Nephron (organoid): ENCODE results near the gene TSPAN5.

ENCODE experiments used
- H3K27ac Mint-ChIP-seq, 3 experiments: 2 replicates each; pipeline ENCODE4 v1.8.0; 2020; ENCODE audit warnings: mixed read lengths in 3 of 3, mild to moderate bottlenecking in 2 of 3, moderate library complexity in 1 of 3
- H3K27me3 Mint-ChIP-seq: 2 replicates; pipeline ENCODE4 v1.8.0; 2021; ENCODE audit warnings: low read depth, mild to moderate bottlenecking, moderate library complexity, mixed read lengths
- H3K36me3 Mint-ChIP-seq: 2 replicates; pipeline ENCODE4 v1.8.0; 2020; ENCODE audit warnings: low read depth, mixed read lengths
- H3K4me1 Mint-ChIP-seq: 2 replicates; pipeline ENCODE4 v1.8.0; 2020; ENCODE audit warnings: mixed read lengths
- H3K4me3 Mint-ChIP-seq, 3 experiments: 2 replicates each; pipeline ENCODE4 v1.8.0; 2020; ENCODE audit warnings: mild to moderate bottlenecking in 3 of 3, mixed read lengths in 3 of 3, moderate library complexity in 2 of 3
- H3K9me3 Mint-ChIP-seq: 2 replicates; pipeline ENCODE4 v1.8.0; 2020; ENCODE audit warnings: mixed read lengths
- TF ChIP-seq, protein P1 (sequence below), 3 experiments: fragments of 200-600 bp; sonication (generic); IDR thresholded peaks; one replicate each; pipeline ENCODE4 v1.5.0; 2021; ENCODE audit warnings: antibody characterized with exemption in 3 of 3; ENCODE audit not compliant: unreplicated experiment in 3 of 3

The TSPAN5 gene

DNA sequence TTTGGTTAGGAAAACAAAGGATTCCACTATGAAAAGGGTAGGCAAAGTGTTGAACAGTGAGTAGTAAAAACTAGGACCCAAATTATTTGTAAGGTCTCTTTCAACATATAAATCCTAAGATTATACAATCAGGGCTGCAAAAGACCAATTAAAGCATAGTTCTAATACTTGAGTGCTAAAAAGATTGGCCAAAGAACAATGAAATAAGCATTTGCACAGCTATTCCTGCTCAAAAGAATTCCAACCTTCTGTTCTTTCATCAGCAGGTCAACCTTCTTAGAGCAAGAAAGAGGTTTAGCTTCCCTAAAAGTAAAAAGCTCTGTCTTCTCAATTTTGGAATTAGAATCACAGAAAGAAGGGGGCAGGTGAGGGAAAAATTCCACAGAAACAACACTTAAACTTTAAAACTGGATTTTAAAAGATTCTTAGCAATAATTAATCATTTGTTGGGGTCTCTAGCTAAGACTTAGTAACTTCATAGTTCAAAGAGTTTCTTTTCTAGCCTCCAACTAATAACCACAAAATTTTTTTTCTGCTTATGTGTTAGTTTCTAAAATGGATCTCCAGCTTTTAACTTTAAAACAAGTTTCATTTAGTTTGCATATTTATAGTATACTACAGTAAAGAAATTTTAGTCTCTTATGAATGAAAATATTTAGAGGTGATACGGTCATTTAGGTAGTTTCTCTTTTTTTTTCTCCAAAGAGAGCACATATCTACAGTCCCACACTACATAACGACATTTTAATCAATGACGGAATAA is 16.3 kb downstream of the TSPAN5 start:
- Mint-ChIP-seq H3K9me3 (no peaks in the 10 kb centered on the region), H3K27me3 (no peaks in the 10 kb centered on the region), H3K4me3 (no peak overlapping the region), H3K4me1 (peaks cover 17% of the 10 kb centered on the region), H3K36me3 (no peaks in the 10 kb centered on the region), H3K27ac (peak overlapping the region in 2 of 3 experiments; percentile 18 to 25)
- TF ChIP-seq, protein P1, sequence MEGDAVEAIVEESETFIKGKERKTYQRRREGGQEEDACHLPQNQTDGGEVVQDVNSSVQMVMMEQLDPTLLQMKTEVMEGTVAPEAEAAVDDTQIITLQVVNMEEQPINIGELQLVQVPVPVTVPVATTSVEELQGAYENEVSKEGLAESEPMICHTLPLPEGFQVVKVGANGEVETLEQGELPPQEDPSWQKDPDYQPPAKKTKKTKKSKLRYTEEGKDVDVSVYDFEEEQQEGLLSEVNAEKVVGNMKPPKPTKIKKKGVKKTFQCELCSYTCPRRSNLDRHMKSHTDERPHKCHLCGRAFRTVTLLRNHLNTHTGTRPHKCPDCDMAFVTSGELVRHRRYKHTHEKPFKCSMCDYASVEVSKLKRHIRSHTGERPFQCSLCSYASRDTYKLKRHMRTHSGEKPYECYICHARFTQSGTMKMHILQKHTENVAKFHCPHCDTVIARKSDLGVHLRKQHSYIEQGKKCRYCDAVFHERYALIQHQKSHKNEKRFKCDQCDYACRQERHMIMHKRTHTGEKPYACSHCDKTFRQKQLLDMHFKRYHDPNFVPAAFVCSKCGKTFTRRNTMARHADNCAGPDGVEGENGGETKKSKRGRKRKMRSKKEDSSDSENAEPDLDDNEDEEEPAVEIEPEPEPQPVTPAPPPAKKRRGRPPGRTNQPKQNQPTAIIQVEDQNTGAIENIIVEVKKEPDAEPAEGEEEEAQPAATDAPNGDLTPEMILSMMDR (IDR thresholded peaks at IDR 0.05; ENCODE audit: unreplicated experiment in 3 of 3) = no peak

DNA sequence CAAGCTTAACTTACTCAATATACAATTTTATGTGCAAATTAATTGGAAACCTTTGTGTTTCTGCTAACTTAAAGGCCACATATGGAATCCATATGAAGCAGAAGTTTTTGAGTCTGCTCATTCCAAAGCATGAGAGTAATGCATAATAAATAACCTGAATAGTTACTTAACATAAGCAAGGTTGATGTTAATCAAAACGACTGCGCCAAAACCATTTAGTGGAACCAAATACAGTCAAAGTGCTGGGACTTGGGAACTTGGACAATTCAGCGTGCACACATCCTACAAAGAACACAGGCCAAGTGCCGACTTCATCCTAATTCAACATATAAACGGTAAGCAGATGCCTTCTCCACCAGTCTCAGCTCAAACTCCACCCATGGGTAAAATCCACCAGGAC is 17.0 kb downstream of the TSPAN5 start:
- TF ChIP-seq, protein P1 (IDR thresholded peaks at IDR 0.05; ENCODE audit: unreplicated experiment in 3 of 3) = no peak
- peaks cover 15% of the 10 kb centered on the region for H3K4me1 Mint-ChIP-seq
- H3K27ac Mint-ChIP-seq = peak overlapping the region in 2 of 3 experiments; percentile 18 to 25
- no peaks in the 10 kb centered on the region for H3K36me3 Mint-ChIP-seq
- H3K4me3 Mint-ChIP-seq = no peak overlapping the region
- H3K27me3 Mint-ChIP-seq = no peaks in the 10 kb centered on the region
- H3K9me3 Mint-ChIP-seq = no peaks in the 10 kb centered on the region

DNA sequence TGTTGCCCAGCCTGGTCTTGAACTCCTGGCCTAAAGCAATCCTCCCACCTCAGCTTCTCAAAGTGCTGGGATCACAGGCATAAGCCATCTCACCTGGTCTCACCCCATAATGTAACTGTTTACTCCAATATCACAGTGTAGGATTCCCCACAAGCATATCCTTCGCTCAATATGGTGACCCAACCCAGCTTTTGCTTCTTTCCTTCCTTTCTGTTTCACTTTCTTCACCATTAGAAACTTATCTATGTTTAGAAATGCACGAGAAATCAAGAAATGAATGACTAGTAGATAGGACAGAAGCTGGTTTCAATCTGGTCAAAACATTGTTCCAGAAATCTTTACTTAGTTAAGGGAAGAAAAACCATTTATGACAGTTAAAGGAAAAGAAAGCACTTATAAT is 18.9 kb downstream of the TSPAN5 start:
- Mint-ChIP-seq H3K36me3 (no peaks in the 10 kb centered on the region), H3K27ac (peak overlapping the region in 2 of 3 experiments; percentile 56 to 78), H3K4me1 (peaks cover 15% of the 10 kb centered on the region), H3K9me3 (no peaks in the 10 kb centered on the region), H3K27me3 (no peaks in the 10 kb centered on the region), H3K4me3 (no peak overlapping the region)
- TF ChIP-seq, protein P1 (IDR thresholded peaks at IDR 0.05; ENCODE audit: unreplicated experiment in 3 of 3) = no peak

DNA sequence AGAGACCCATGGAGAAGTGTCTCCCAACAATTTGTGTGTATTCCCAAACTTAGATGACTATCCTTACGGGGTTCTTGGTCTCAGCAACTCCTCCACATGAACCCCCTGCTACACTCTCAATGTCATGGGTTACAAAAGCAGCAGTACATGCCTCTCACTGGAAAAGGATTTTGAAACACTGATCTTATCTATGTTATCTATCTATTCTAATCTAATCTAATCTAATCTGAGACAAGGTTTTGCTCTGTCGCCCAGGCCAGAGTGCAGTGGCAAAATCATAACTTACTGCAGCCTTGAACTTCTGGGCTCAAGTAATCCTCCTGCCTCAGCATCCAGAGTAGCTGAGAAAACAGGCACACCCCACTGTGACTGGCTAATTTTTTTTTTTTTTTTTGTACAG is 19.3 kb downstream of the TSPAN5 start:
- H3K4me1 Mint-ChIP-seq = peaks cover 15% of the 10 kb centered on the region
- H3K36me3 Mint-ChIP-seq = no peaks in the 10 kb centered on the region
- no peaks in the 10 kb centered on the region for H3K27me3 Mint-ChIP-seq
- H3K9me3 Mint-ChIP-seq = no peaks in the 10 kb centered on the region
- TF ChIP-seq, protein P1 (IDR thresholded peaks at IDR 0.05; ENCODE audit: unreplicated experiment in 3 of 3) = no peak
- H3K27ac Mint-ChIP-seq = peak overlapping the region in 1 of 3 experiments; percentile 78
- no peak overlapping the region for H3K4me3 Mint-ChIP-seq

DNA sequence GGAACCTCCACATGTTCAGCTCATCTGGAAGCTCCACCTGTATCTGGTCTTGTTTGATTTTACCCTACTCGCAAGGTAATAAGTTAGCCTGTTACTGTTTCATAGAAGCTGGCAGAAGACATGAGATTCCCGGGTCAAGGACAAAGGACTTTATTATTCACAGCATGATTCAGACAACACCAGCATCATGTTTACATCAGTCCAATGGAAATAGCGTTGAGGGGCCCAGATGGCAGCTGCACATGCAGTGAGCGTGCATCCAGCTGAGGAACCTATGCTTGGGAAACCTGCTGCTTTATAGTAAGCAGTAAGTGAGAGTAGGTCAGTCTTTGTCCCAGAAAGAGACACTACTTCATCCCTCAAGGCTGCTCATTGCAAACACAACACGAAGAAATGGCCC is 19.8 kb downstream of the TSPAN5 start:
- Mint-ChIP-seq H3K27ac (no peak overlapping the region), H3K27me3 (no peaks in the 10 kb centered on the region), H3K4me1 (peaks cover 11% of the 10 kb centered on the region), H3K4me3 (no peak overlapping the region), H3K9me3 (no peaks in the 10 kb centered on the region), H3K36me3 (peaks cover under 1% of the 10 kb centered on the region)
- TF ChIP-seq, protein P1 (IDR thresholded peaks at IDR 0.05; ENCODE audit: unreplicated experiment in 3 of 3) = no peak

DNA sequence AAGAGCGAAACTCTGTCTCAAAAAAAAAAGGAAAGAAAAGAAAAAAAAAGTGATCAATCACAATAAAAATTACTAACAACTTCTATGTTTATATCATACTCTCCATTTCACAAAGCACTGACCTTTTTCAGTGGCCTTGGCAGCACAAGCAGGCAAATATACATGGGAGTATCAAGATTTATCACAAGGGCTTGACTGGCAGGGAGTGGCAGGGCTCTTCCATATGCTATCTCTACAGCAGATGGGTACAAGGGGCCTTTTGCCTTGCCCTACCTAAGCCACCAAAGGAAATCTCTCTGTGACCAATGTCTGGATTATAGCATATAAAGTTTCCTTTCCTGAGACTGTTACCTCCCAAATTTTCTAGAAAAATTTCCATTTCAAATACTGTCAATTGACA is 24.4 kb downstream of the TSPAN5 start:
- no peaks in the 10 kb centered on the region for H3K27me3 Mint-ChIP-seq
- H3K36me3 Mint-ChIP-seq = peaks cover 10% of the 10 kb centered on the region
- no peaks in the 10 kb centered on the region for H3K9me3 Mint-ChIP-seq
- H3K4me1 Mint-ChIP-seq = peaks cover 19% of the 10 kb centered on the region
- H3K4me3 Mint-ChIP-seq = no peak overlapping the region
- TF ChIP-seq, protein P1 (IDR thresholded peaks at IDR 0.05; ENCODE audit: unreplicated experiment in 3 of 3) = no peak
- no peak overlapping the region for H3K27ac Mint-ChIP-seq
